Smooth muscle cell (in vitro differentiated cells): ENCODE results near the gene SLC38A5. TPM values are rescaled to one million over a fixed set of nuclear protein-coding genes. Genes with fewer than 3 reads are reported as not detected.

ENCODE experiments used
- DNase-seq: peaks from one replicate; lab custom pipeline; 2025; ENCODE audit not compliant: unreplicated experiment; lab: John Stamatoyannopoulos, UW
- H2AFZ ChIP-seq: fragments of 200-600 bp; sonication (generic); 2 replicates; pipeline ENCODE4 v1.6.0; 2016; ENCODE audit warnings: antibody characterized with exemption, low read depth, mild to moderate bottlenecking
- H3F3A ChIP-seq: fragments of 200-600 bp; sonication (generic); 2 replicates; pipeline ENCODE4 v1.6.0; 2017; ENCODE audit warnings: antibody characterized with exemption, low read depth
- H3K27ac ChIP-seq: fragments of 200-600 bp; sonication (generic); 2 replicates; pipeline ENCODE4 v1.5.1; 2016; ENCODE audit warnings: low read depth, mild to moderate bottlenecking
- H3K27me3 ChIP-seq: fragments of 200-600 bp; sonication (generic); 2 replicates; pipeline ENCODE4 v1.6.1; 2016; ENCODE audit warnings: low read depth, mild to moderate bottlenecking
- H3K36me3 ChIP-seq: fragments of 200-600 bp; sonication (generic); 2 replicates; pipeline ENCODE4 v1.5.1; 2016; ENCODE audit warnings: low read depth
- H3K4me1 ChIP-seq: fragments of 200-600 bp; sonication (generic); 2 replicates; pipeline ENCODE4 v1.5.1; 2016; ENCODE audit warnings: low read depth
- H3K4me2 ChIP-seq: fragments of 200-600 bp; sonication (generic); 2 replicates; pipeline ENCODE4 v1.6.0; 2016; ENCODE audit warnings: mild to moderate bottlenecking
- H3K4me3 ChIP-seq: fragments of 200-600 bp; sonication (generic); 2 replicates; pipeline ENCODE4 v1.5.1; 2016; ENCODE audit warnings: mild to moderate bottlenecking
- H3K79me2 ChIP-seq: fragments of 200-600 bp; sonication (generic); 2 replicates; pipeline ENCODE4 v1.6.0; 2016; ENCODE audit warnings: low read depth, mild to moderate bottlenecking
- H3K9ac ChIP-seq: fragments of 200-600 bp; sonication (generic); 2 replicates; pipeline ENCODE4 v1.6.0; 2016; ENCODE audit warnings: low read depth
- H3K9me3 ChIP-seq: fragments of 200-600 bp; sonication (generic); replicated peaks from 2 replicates; pipeline ENCODE4 v1.5.1; 2016; ENCODE audit warnings: low read depth
- H4K20me1 ChIP-seq: fragments of 200-600 bp; sonication (generic); 2 replicates; pipeline ENCODE4 v1.6.0; 2016; ENCODE audit warnings: low read depth
- WGBS: methylation state at CpG from one replicate; pipeline ENCODE4 v1.1.7; 2016; ENCODE audit warnings: low lambda C conversion rate; 5-methylcytosine and 5-hydroxymethylcytosine counted together
- polyA plus RNA-seq: library from polyadenylated mRNA; unstranded; fragments of >200 nt; fragmentation: Nextera tagmentation; extraction: Ambion mirVana; gene quantifications from 2 replicates; pipeline ENCODE4 v1.2.1, GENCODE V29; 2016
- total RNA-seq: library from RNA; depleted of rRNA; stranded (reverse); fragments of >200 nt; gene quantifications from 2 replicates; pipeline ENCODE4 v1.2.3, GENCODE V29; 2014
- TF ChIP-seq, protein P1 (sequence below): fragments of 200-600 bp; sonication (generic); IDR thresholded peaks from 2 replicates; pipeline ENCODE4 v1.5.1; 2017; ENCODE audit warnings: borderline replicate concordance, mild to moderate bottlenecking, antibody characterized with exemption; ENCODE audit not compliant: insufficient read depth, poor library complexity, severe bottlenecking

SLC38A5 gene
- total and polyA plus RNA-seq, 2 experiments from 2014 or later = 68.7 to 69.4 TPM

- Histone ChIP-seq H3K4me3 (peak overlapping the region; percentile 33), H3K36me3 (no peaks in the 10 kb centered on the region), H3K9me3 (no peaks in the 10 kb centered on the region), H3K79me2 (no peaks in the 10 kb centered on the region), H3K27ac (no peak overlapping the region), H4K20me1 (no peaks in the 10 kb centered on the region), H3K4me2 (peak overlapping the region; percentile 84), H3K27me3 (no peaks in the 10 kb centered on the region), H3K9ac (no peak overlapping the region), H3F3A (no peaks in the 10 kb centered on the region), H2AFZ (no peak overlapping the region), H3K4me1 (no peaks in the 10 kb centered on the region)
- 64% methylated on average over 5 of the region's 18 CpGs for WGBS
- TF ChIP-seq, protein P1, sequence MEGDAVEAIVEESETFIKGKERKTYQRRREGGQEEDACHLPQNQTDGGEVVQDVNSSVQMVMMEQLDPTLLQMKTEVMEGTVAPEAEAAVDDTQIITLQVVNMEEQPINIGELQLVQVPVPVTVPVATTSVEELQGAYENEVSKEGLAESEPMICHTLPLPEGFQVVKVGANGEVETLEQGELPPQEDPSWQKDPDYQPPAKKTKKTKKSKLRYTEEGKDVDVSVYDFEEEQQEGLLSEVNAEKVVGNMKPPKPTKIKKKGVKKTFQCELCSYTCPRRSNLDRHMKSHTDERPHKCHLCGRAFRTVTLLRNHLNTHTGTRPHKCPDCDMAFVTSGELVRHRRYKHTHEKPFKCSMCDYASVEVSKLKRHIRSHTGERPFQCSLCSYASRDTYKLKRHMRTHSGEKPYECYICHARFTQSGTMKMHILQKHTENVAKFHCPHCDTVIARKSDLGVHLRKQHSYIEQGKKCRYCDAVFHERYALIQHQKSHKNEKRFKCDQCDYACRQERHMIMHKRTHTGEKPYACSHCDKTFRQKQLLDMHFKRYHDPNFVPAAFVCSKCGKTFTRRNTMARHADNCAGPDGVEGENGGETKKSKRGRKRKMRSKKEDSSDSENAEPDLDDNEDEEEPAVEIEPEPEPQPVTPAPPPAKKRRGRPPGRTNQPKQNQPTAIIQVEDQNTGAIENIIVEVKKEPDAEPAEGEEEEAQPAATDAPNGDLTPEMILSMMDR = no peak
- DNase-seq = no peak
These were observed 1.8 kb downstream of the SLC38A5 start for GRCh38 chrX:48468247-48468671.

GRCh38 chrX:48467281-48467761, 2.7 kb downstream of the SLC38A5 start:
- DNase-seq = no peak
- Histone ChIP-seq H3K4me1 (no peaks in the 10 kb centered on the region), H3K4me3 (peak overlapping the region; percentile 33), H3K27me3 (no peaks in the 10 kb centered on the region), H3K9me3 (no peaks in the 10 kb centered on the region), H3K36me3 (no peaks in the 10 kb centered on the region), H3K27ac (no peak overlapping the region), H3K4me2 (peak overlapping the region; percentile 84), H3K79me2 (no peaks in the 10 kb centered on the region), H2AFZ (no peak overlapping the region), H3K9ac (no peak overlapping the region), H3F3A (no peaks in the 10 kb centered on the region), H4K20me1 (no peaks in the 10 kb centered on the region)
- 78% methylated on average over 6 of the region's 10 CpGs for WGBS
- TF ChIP-seq, protein P1 = no peak

- TF ChIP-seq, protein P1 = peak; percentile 21
These were observed 3.4 kb downstream of the SLC38A5 start for GRCh38 chrX:48466696-48467095.

GRCh38 chrX:48465336-48465933, 4.6 kb downstream of the SLC38A5 start:
- peak overlapping the region; percentile 87 for H3K27ac ChIP-seq
- H3K79me2 ChIP-seq = no peaks in the 10 kb centered on the region
- no peaks in the 10 kb centered on the region for H3K4me1 ChIP-seq
- no peak overlapping the region for H3K4me3 ChIP-seq
- TF ChIP-seq, protein P1 = no peak
- no peak overlapping the region for H2AFZ ChIP-seq
- no peak for DNase-seq
- H3K27me3 ChIP-seq = no peaks in the 10 kb centered on the region
- no peaks in the 10 kb centered on the region for H4K20me1 ChIP-seq
- peak overlapping the region; percentile 62 for H3K9ac ChIP-seq
- H3K36me3 ChIP-seq = no peaks in the 10 kb centered on the region
- no peaks in the 10 kb centered on the region for H3K9me3 ChIP-seq
- peak overlapping the region; percentile 65 for H3K4me2 ChIP-seq
- H3F3A ChIP-seq = no peaks in the 10 kb centered on the region
- 39% methylated on average over 10 of the region's 10 CpGs for WGBS

More at GRCh38 chrX:48466696-48467095, 3.4 kb downstream of the SLC38A5 start:
- no peak overlapping the region for H3K9ac ChIP-seq
- no peaks in the 10 kb centered on the region for H3K4me1 ChIP-seq
- no peak overlapping the region for H3K27ac ChIP-seq
- no peaks in the 10 kb centered on the region for H3K79me2 ChIP-seq
- H3K9me3 ChIP-seq = no peaks in the 10 kb centered on the region
- no peaks in the 10 kb centered on the region for H3F3A ChIP-seq
- no peak overlapping the region for H2AFZ ChIP-seq
- peak overlapping the region; percentile 84 for H3K4me2 ChIP-seq
- no peaks in the 10 kb centered on the region for H3K36me3 ChIP-seq
- 86% methylated on average over 9 of the region's 10 CpGs for whole genome bisulfite sequencing
- H3K27me3 ChIP-seq = no peaks in the 10 kb centered on the region
- H3K4me3 ChIP-seq = peak overlapping the region; percentile 33
- H4K20me1 ChIP-seq = no peaks in the 10 kb centered on the region
- no peak for DNase-seq
